Measurements from ENCODE around the gene COX8A.
A peak's percentile ranks its signal among the peaks of the same experiment; 100 is the strongest.

Gene COX8A

GRCh38 chr11:64004590-64004984 is 30.2 kb downstream of the COX8A start:
- peak; percentile 51 for DNase-seq

GRCh38 chr11:64005691-64006090 is 31.3 kb downstream of the COX8A start:
- DNase-seq: no peak

GRCh38 chr11:64006398-64006797 is 32.0 kb downstream of the COX8A start:
- no peak for DNase-seq

- peak; percentile 67 for DNase-seq
Measured at GRCh38 chr11:64007160-64007628, 32.8 kb downstream of the COX8A start.

- DNase-seq: no peak
Measured at GRCh38 chr11:64007629-64008282, 33.3 kb downstream of the COX8A start.

- no peak for DNase-seq
Measured at GRCh38 chr11:64008283-64008913, 34.0 kb downstream of the COX8A start.

GRCh38 chr11:64008914-64009633 is 34.7 kb downstream of the COX8A start:
- no peak for DNase-seq

- no peak for DNase-seq
Measured at GRCh38 chr11:64009710-64010109, 35.3 kb downstream of the COX8A start.

GRCh38 chr11:64010783-64011182 is 36.4 kb downstream of the COX8A start:
- no peak for DNase-seq

GRCh38 chr11:64011371-64011770 is 37.0 kb downstream of the COX8A start:
- no peak for DNase-seq

GRCh38 chr11:64013141-64013896 is 38.9 kb downstream of the COX8A start:
- DNase-seq: no peak

- no peak for DNase-seq
Measured at GRCh38 chr11:64014356-64014755, 39.9 kb downstream of the COX8A start.

- DNase-seq: no peak
Measured at GRCh38 chr11:64015510-64015909, 41.1 kb downstream of the COX8A start.

GRCh38 chr11:64015935-64016845 is 41.8 kb downstream of the COX8A start:
- no peak for DNase-seq

- no peak for DNase-seq
Measured at GRCh38 chr11:64017945-64018224, 43.5 kb downstream of the COX8A start.

- no peak for DNase-seq
Measured at GRCh38 chr11:64018310-64018709, 43.9 kb downstream of the COX8A start.

- no peak for DNase-seq
Measured at GRCh38 chr11:64019106-64020037, 45.0 kb downstream of the COX8A start.

- no peak for DNase-seq
Measured at GRCh38 chr11:64020976-64021756, 46.7 kb downstream of the COX8A start.

- no peak for DNase-seq
Measured at GRCh38 chr11:64021757-64022093, 47.3 kb downstream of the COX8A start.

- DNase-seq: no peak
Measured at GRCh38 chr11:64022125-64022784, 47.8 kb downstream of the COX8A start.

All from T1000 (cell line).